ENCODE data around the gene IDNK.

- TF ChIP-seq POLR2AphosphoS5 (IDR thresholded peaks at IDR 0.05; ENCODE audit: low read depth, low read length) (no peak), SIN3A (conservative IDR thresholded peaks at IDR 0.05 in 1 of 2, IDR thresholded peaks at IDR 0.05 in 1 of 2; ENCODE audit: low read depth in 1 of 2, low read length in 2 of 2) (no peak), CTCF (IDR thresholded peaks at IDR 0.05; ENCODE audit: control extremely low read depth in 1 of 3, insufficient read depth in 1 of 3, low read depth in 1 of 3, low read length in 3 of 3) (no peak), CTBP2 (IDR thresholded peaks at IDR 0.05; ENCODE audit: borderline replicate concordance, insufficient read depth, insufficient read length, low read length) (no peak), POU5F1 (IDR thresholded peaks at IDR 0.05; ENCODE audit: low read depth, low read length) (no peak), ZNF274 (IDR thresholded peaks at IDR 0.05; ENCODE audit: borderline replicate concordance, extremely low read depth, low read length) (no peak), EZH2 (IDR thresholded peaks at IDR 0.05; ENCODE audit: low read depth, low read length, severe bottlenecking) (no peak), CHD1 (IDR thresholded peaks at IDR 0.05; ENCODE audit: low read depth, low read length) (no peak), POLR2A (IDR thresholded peaks at IDR 0.05; ENCODE audit: control extremely low read depth in 1 of 2, low read depth in 2 of 2, low read length in 2 of 2) (no peak), GTF2F1 (IDR thresholded peaks at IDR 0.05; ENCODE audit: borderline replicate concordance, low read depth, low read length) (no peak), EP300 (IDR thresholded peaks at IDR 0.05; ENCODE audit: borderline replicate concordance in 1 of 2, low read depth in 2 of 2, low read length in 2 of 2) (no peak)
These were observed 66.0 kb downstream of the IDNK start for GRCh38 chr9:83688921-83689320.

Measured in H1 (cell line).